Effector CD4-positive, alpha-beta T cell (primary cell): Measurements from ENCODE around the gene NCOA1.
A peak's percentile ranks its signal among the peaks of the same experiment; 100 is the strongest.
"Not testable (repeated sequence)": the region's sequence is repeated elsewhere in the genome, so short reads cannot be mapped to it uniquely, and the experiment has no call there.

Experiments
- DNase-seq: peaks from one replicate; pipeline ENCODE4 v3.0.0-alpha.2; 2020

The NCOA1 gene

DNA sequence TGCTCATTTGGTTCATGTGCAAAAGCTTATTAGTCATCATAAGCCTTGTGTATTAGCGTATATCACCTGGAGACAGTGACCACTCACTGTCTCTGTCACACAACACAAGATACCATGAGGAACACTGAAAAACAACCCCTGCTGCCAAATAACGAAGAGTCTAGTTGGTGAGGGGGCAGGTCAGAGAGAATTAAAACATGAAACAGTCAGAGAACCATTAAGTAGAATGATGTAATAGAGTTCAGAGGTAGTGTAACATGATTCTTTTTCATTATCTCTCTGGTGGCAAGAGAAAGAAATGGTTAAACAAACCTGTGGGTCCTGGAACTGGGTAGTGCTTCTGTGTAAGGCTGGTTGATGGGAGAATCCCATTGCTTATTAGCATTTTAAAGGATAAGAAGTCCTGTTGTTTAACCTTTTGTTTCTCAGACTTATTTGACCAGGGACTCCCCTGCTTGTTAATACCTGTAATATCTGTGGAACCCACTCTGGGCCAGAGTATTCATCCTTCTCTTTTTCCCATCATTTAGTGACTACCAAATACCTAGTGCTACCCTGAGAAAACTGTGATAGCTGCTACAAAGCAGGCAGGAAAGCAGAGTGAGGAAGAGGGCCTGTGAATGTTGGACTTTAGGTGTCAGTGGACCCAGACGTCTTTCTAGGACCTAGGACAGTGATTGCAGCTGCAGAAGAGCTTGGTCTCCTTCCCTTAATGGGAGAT is 264.1 kb downstream of the NCOA1 start:
- no peak for DNase-seq

DNA sequence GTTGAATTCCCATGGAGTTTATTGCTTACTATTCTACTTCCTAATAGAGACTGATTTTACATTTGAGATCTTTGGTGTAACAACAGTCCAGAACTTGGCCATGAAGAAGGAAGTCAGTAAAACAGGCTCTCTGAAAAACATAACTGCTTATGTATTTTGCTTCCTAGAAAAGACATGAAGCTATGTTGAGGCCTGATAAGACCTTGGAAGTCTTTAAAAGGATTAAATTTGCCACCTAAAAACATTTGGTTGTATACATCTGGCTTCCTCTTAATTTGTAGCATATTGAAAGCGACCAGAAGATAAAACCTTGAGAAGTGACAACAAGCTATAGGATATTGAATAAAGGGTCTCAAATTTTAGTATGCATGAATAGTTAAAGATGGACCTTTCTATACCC is 265.7 kb downstream of the NCOA1 start:
- DNase-seq: no peak

DNA sequence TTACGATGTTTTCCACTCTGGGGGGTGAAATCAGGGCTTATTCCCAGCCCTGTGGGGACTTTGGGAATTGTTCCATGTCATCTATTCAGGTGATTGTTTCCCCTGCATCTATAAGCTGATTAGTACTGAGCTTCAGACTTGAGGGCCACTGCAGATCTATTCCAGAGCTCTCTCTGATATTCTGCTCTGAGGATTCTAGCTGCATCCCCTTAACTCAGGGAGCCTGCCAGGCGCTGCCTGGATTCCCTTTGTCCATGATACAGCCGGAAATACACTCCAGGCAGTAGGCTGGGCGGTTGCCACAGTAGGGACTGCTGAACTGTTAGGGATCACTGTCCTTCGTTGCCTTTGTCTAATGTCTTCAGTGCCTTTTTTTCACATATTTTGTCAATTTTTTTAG is 270.8 kb downstream of the NCOA1 start:
- DNase-seq: no peak

DNA sequence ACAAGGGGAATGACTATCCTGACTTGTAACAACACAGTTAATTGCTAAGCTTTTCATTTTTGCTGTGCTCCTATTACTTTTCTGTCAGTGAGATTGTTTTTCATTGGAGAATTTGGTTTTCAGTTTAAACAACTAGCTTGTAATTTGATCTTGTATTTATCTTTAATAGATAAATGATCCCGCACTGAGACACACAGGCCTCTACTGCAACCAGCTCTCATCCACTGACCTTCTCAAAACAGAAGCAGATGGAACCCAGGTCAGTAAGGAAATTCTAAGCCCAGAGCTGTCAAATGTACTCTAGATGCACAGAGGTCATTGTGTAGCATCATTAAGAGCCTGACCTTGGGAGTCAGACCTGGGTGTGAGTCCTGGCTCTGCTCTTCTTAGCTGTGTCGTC is 271.5 kb downstream of the NCOA1 start:
- no peak for DNase-seq

DNA sequence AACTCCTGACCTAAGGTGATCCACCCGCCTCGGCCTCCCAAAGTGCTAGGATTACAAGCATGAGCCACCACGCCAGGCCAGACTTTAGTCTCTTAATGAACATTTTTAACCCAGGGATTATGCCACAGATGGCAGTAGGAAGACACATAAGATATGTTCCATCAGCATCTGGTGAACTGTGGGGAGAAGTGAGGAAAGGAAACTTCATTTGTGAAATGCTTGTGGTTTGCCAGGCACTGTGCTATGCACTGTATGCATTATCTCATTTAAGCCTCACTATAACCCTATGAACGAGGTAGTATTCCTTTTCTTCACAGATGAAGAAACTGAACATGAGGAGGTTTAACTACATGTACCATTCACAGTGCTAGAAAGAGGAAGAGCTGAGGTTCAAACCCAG is 272.8 kb downstream of the NCOA1 start:
- DNase-seq: no peak

DNA sequence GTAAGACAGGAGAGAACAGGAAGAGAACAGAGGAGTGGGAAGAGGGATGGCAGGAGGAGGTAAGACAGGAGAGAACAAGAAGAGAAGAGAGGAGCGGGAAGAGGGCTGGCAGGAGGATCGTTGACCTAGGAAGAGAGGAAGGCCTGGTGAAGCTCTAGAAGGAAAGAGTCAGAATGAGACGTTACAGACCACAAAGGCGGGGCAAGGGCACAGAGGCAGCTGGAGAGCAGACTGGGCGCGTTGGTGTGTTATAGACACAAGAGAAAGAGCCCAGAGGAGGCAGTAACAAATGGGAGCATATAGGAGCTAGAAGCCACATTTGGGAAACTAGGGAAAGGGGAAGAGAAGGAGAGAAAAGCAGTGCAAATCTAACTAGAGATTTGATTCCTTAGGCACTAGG is 275.6 kb downstream of the NCOA1 start:
- no peak for DNase-seq

DNA sequence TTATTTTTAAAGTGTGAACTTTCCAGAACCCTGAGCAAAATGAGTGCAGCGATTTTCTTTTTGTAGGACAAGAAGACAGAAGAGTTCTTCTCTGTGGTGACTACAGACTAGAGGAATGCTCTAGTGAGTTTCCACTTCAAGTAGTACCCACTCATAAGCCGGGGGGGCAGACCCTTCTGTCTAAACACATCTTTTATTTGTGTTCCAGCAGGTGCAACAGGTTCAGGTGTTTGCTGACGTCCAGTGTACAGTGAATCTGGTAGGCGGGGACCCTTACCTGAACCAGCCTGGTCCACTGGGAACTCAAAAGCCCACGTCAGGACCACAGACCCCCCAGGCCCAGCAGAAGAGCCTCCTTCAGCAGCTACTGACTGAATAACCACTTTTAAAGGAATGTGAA is 277.0 kb downstream of the NCOA1 start:
- no peak for DNase-seq

DNA sequence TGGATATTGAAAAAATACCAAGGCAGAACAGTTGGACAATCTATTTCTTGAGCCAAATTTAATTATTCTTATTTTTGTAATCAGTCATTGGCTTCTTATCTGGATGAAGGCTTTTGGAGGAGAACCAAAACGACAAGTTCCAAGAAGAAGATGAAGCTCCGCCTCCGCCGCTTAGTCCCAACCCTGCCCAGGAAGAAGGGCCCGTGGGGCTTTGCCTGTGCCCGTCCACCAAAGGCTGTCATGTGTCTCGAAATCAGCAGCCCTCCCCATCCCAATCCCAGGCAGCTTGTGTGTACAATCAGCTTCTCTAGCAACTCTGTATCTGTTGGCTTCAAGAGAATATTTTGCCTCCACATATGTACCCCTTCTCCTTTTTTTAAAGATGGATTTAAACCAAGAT is 277.5 kb downstream of the NCOA1 start:
- DNase-seq: no peak

DNA sequence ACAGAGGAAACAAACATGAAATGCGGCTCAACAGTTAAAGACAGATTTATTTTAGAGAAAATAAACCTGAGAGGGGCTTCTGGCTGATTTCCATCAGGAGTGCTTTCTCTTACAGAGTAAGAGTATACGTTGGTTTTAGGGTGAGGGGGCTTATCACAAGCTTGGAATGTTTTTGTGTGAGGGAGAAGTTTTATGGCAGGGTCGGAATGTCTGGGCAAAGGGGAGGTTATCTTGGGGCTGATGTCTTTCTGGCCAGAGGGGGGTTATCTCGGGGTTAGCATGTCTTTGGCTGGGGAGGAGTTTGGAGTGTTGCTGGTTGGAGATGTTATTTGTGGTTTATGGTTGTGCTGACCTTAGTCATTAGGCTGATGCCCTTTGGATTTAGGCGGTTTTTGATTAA is 280.0 kb downstream of the NCOA1 start:
- DNase-seq: no peak

DNA sequence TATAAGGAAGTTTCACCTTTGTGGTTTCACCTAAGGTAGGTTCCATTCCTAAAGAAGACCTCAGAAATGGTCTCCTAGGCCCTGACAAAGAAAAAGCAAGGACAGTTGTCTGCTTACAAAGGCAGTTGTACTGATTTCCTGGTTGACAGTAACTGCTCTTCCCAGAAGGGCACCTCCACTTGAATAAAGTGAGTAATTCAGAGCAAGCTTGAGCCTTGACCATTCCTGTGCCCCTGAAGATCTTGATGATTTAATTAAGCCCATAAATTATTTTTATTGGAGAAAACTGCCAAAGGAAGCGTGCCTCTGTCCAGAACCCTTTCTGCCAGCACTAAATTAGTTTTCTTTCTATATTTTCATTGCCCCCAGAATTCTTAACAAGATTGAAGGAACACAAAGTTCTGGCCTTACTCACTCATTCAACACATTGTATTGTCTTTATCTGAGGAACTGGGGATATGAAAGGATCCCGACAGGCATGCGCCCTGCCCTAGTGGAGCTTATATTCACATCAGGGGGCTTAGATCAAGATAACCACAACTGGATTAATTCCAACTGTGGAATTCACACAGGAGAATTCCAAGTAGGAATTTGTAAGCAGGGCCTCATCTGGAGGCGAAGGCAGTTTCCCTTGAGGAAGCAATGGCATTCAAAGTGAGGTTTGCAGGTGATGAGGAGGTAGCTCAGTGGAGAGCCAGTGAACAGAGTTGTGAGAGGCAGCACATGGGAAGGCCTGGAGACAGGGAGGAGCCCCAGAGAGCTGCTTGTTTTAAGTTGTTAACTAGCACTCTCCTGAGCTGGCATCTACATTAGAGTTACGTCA is 280.9 kb downstream of the NCOA1 start:
- no peak for DNase-seq

DNA sequence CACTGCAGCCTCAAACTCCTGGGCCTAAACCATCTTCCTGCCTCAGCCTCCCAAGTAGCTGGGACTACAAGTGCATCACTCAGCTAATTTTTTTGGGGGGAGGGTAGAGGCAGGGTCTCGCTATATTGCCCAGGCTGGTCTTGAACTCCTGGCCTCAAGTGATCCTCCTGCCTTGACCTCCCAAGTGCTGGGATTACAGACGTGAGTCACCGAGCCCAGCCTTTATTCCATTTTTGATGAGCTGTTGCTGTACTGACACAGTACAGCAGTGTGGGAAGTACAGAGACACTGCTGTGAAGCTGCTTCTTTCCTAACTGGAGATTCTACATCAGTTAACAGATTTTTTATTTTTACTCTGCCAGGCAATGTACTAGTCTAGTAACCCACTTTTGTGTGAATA is 283.3 kb downstream of the NCOA1 start:
- no peak for DNase-seq

DNA sequence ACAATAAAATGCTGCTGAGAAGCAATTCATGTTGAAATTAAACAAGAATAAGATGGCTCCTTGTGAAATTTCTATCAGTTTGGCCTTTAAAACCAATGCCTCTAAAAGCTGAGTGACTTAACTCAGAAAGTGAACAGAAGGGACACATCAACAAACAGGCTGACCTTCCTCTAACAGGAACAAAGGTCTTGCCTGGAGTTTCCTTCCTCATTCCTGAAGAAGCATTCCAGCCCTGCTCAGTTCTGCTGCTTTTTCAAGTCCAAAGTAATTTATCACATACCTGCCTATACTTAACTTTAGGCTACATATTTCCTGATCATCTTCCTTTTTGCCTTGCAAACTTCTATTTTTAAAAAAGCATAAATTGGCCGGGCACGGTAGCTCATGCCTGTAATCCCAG is 288.1 kb downstream of the NCOA1 start:
- no peak for DNase-seq

DNA sequence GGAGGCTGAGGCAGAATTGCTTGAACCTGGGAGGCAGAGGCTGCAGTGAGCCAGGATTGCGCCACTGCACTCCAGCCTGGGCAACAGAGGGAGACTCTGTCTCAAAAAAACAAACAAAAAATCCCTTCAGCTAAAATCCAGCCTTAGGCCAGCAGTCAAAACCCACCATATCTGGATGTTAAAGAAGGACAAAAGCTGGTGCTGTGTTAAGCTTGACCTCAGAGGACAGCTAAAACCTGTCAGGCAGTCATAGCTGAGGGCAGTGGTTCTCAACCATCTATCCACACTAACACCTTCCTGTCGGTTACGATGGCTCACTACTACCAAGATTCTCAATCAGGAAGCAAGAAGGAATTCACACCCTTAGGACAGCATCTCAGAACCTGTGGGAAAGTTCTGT is 292.6 kb downstream of the NCOA1 start:
- no peak for DNase-seq

DNA sequence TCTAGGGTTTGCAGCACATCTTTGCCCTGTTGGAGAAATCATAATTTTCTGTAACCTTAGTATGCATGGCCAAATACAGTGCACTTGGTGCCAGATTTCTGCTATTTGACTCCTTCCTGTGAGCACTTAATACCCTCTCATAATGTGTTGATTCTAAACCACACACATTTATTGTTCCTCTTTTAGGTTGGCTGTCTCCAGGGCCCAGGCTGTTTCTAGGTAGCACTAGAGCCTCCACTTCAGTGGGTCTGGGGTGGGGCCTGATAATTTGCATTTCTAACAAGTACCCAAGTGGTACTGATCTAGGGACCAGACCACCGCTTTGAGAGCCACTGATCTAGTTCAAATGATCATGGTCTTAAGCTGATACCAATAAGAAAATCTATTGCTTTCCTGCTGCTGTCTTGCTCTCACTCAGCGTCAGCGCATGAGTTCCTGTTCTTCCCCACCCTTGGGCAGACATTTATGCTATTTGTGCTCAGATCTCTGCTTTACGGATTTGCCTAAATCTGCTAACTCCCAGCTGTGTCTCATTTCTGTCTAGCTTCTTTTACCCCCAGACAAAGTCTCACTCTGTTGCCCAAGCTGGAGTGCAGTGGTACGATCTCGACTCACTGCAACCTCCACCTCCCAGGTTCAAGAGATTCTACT is 294.7 kb downstream of the NCOA1 start:
- no peak for DNase-seq

DNA sequence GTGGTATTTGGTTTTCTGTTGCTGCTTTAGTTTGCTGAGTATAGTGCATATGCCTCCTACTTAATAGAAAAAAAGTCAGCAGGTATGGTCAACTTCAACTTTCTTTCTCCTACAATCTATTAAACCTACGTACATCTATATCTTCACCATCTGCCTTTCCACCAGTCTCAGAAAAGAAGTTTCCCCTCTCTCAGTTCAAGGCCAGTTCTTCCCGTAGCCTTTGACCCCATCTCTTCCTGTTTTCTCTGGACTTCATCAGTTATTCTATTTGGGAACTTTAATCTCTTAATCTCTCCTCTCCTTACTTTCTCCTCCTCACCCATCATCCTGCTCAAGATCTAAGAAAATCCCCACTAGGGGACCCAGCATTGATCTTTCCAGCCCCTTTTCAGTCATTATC is 296.5 kb downstream of the NCOA1 start:
- no peak for DNase-seq

DNA sequence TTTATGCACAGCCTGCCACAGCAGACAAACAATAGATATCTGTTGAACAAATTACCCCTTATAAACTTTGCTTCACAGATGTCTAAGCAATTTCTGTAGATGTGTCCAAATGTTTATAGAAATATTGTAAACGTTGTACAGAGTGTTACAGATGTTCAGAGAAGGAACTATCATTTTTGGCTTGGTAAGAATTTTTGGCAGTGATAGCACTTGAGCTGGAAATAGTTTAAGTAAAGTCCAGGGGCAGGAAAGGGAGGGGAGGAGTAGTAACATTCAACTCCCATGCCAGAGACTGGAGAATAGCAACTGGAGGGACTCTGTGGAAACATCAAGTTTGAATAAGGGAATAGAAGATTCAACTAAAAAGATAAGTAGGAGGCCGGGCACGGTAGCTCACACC is 297.8 kb downstream of the NCOA1 start:
- DNase-seq: no peak

DNA sequence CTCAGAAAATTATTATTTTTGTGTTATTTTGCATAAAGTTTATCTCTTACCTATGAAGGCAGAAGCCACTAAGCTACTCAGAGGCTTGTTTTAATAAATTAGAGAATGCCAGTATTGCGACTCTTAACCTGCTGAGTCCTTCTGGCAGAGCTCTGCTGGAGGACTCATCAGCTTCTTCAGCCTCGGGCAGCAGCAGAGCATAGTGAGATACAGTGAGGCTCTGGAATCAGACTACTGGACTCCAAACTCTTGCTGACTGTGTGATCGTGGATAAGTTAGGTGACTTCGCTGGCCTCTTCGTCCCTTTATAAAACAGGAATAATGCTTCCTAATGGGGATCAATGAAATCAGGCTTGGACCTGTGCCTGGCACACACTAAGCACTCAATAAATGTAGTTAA is 300.4 kb downstream of the NCOA1 start:
- DNase-seq: no peak

DNA sequence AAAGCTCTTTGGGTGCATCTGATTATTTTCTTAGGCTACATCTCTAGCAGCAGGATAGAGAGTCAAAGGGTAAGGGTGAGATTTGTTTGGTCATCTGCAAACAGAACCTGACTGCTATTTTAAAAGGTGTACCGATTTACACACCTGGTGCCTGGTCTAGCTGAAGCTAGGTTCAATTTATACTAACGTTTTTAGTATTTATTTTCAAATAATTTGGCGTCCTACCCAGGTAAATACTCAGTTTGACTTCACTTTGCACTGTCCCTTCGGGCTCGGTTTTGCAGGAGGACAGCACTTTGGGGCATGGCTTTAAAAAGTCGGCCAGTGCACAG is 301.5 kb downstream of the NCOA1 start:
- DNase-seq: no peak

DNA sequence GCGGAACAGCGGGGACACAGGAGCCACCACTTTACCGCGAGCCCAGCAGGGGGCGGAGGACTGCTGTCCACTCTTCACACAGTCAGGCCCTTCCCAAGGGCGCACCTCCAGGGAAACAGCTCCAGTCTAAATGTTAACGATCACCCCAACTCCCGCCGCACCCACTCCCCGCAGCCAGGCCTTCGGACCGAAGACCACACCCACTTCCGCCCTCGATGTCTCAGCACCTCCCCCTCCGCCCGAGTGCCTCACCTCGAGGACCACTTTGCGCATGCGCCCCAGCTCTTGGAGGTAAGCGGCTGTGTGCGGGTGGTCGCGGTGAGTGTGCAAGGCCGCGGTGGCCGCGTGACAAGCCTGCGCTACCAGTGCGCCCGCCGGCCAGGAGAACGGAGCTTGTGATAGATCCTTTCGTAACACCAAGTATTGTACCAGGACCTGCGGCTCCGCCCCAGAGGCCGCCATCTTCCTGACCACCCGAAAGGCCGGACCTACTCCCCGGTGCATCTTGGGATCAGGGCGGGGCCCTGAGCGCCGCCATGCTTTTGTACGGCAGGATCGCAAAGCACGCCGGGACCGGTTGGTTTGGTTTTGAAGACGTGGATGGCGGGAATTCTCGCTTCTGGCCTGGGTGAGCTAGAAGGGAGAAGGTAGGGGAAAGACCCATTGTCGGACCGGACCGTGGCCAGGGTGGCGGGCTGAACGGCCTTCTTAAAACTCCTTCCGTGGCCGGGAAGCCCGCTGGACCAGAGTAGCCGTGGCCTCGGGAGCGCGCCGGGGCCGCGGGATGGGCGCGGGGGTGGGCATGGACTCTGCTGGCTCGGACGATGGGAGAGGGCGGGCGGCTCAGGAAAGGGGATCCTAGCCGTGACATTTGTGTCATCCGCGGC is 302.1 kb downstream of the NCOA1 start, which contains the start of the genes CENPO and PTRHD1:
CENPO (plus strand) TSS at position 552 of the 887 bp plus-strand sequence. CDS start 495 bp downstream, outside the sequence.
PTRHD1 (minus strand) TSS at position 518 of the 887 bp plus-strand sequence; CDS start at position 504, 14 bp downstream.
- DNase-seq: peak; percentile 93

DNA sequence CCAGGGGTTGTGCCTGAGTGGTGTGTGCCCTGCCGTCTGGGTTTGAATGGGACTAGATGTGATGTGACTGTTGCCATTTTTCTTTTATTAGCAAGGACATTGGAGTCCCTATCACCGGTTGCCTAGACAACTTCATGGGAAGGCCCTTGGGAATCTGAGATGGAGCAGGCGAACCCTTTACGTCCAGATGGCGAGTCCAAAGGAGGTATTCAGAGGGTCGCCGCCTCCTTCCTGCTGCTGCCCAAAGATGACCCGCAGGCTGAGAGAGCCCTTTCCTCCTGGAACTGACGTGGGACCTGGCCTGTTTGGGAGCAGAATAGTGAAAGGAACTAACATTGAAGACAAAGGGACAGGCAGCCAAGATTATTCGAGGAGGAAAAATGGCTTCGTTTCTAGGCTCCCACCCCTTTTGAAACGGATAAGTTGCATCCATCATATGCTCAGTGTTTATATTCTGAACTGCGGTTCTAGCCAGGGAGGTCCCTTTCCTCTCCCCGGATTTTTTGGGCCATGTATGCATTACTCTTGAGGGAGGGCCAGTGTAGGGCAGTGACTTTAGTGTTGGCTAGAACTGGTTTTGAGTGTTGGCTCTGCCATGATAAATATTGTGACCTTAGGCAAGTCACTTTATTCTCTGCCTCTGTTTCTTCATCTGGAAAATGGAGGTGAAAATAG is 302.8 kb downstream of the NCOA1 start:
- no peak for DNase-seq

DNA sequence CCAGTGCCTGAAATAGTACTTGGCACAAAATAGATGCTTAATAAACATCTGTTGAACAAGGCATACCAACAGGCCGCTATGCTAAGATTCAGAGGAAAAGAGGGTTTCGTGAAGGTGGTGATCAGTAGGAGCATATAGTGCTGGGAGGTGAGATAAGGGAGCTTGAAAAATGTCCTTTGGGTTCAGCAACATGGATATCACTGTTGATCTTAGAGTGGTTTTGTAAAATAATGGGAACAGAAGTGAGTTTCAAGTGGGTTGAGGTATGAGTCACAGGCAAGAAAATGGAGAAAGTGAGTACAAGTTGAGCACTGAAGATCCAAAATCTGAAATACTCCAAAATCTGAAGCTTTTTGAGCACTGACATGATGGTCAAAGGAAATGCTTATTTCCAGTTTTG is 306.6 kb downstream of the NCOA1 start:
- DNase-seq: no peak

DNA sequence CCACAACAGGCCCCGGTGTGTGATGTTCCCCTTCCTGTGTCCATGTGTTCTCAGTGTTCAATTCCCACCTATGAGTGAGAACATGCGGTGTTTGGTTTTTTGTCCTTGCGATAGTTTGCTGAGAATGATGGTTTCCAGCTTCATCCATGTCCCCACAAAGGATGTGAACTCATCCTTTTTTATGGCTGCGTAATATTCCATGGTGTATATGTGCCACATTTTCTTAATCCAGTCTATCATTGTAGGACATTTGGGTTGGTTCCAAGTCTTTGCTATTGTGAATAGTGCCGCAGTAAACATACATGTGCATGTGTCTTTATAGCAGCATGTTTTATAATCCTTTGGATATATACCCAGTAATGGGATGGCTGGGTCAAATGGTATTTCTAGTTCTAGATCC is 309.4 kb downstream of the NCOA1 start:
- not testable (repeated sequence) for DNase-seq
